DOHH2 (cell line): Measurements from ENCODE around the gene MAB21L3.

Experiments
- H3F3A ChIP-seq: fragments of 200-600 bp; sonication (generic), shearing (Covaris generic); 2 replicates; pipeline ENCODE4 v1.6.0; 2016; ENCODE audit warnings: antibody characterized with exemption, mild to moderate bottlenecking; ENCODE audit not compliant: control insufficient read depth, insufficient read depth
- H3K27ac ChIP-seq: fragments of 200-600 bp; sonication (generic); 2 replicates; pipeline ENCODE4 v1.5.1; 2014; ENCODE audit warnings: low read depth, mild to moderate bottlenecking, low read length, moderate library complexity
- H3K27me3 ChIP-seq: fragments of 200-600 bp; sonication (generic); 2 replicates; pipeline ENCODE4 v1.6.1; 2014; ENCODE audit warnings: mild to moderate bottlenecking, low read length, mixed read lengths; ENCODE audit not compliant: control insufficient read depth
- H3K36me3 ChIP-seq: fragments of 200-600 bp; sonication (generic); 2 replicates; pipeline ENCODE4 v1.6.1; 2014; ENCODE audit warnings: mild to moderate bottlenecking, low read length, moderate library complexity, mixed read lengths; ENCODE audit not compliant: control insufficient read depth
- H3K4me1 ChIP-seq: fragments of 200-600 bp; sonication (generic); 2 replicates; pipeline ENCODE4 v1.6.1; 2014; ENCODE audit warnings: mild to moderate bottlenecking, low read length, mixed read lengths; ENCODE audit not compliant: control insufficient read depth
- H3K4me2 ChIP-seq: fragments of 200-600 bp; sonication (generic); 2 replicates; pipeline ENCODE4 v1.6.0; 2014; ENCODE audit warnings: mild to moderate bottlenecking, low read length, moderate library complexity
- H3K4me3 ChIP-seq: fragments of 200-600 bp; sonication (generic); 2 replicates; pipeline ENCODE4 v1.5.1; 2014; ENCODE audit warnings: mild to moderate bottlenecking, low read length, mixed read lengths
- H3K79me2 ChIP-seq: fragments of 200-600 bp; sonication (generic); 2 replicates; pipeline ENCODE4 v1.6.1; 2014; ENCODE audit warnings: mild to moderate bottlenecking, low read length, mixed read lengths; ENCODE audit not compliant: control insufficient read depth
- H3K9me2 ChIP-seq: fragments of 200-600 bp; sonication (generic); replicated peaks from 2 replicates; pipeline ENCODE4 v1.6.1; 2014; ENCODE audit warnings: mild to moderate bottlenecking, low read length, mixed read lengths; ENCODE audit not compliant: control insufficient read depth
- H3K9me3 ChIP-seq: fragments of 200-600 bp; sonication (generic); 2 replicates; pipeline ENCODE4 v1.6.1; 2014; ENCODE audit warnings: antibody characterized with exemption, low read length, mixed read lengths; ENCODE audit not compliant: control insufficient read depth, insufficient read depth
- H4K20me1 ChIP-seq: fragments of 200-600 bp; sonication (generic); 2 replicates; pipeline ENCODE4 v1.6.0; 2014; ENCODE audit warnings: low read depth, mild to moderate bottlenecking, antibody characterized with exemption, low read length, moderate library complexity; ENCODE audit not compliant: control insufficient read depth, insufficient read depth
- EZH2phosphoT487 ChIP-seq: fragments of 200-600 bp; sonication (generic); IDR thresholded peaks from 2 replicates; pipeline ENCODE4 v1.6.1; 2017; ENCODE audit warnings: borderline replicate concordance, mild to moderate bottlenecking, antibody characterized with exemption, low read length, moderate library complexity, mixed read lengths
- TF ChIP-seq, protein P1 (sequence below): fragments of 200-600 bp; sonication (generic); IDR thresholded peaks from one replicate; pipeline ENCODE4 v1.5.1; 2014; ENCODE audit warnings: antibody characterized with exemption, mild to moderate bottlenecking, low read depth, low read length; ENCODE audit not compliant: poor library complexity, severe bottlenecking

MAB21L3 gene

DNA sequence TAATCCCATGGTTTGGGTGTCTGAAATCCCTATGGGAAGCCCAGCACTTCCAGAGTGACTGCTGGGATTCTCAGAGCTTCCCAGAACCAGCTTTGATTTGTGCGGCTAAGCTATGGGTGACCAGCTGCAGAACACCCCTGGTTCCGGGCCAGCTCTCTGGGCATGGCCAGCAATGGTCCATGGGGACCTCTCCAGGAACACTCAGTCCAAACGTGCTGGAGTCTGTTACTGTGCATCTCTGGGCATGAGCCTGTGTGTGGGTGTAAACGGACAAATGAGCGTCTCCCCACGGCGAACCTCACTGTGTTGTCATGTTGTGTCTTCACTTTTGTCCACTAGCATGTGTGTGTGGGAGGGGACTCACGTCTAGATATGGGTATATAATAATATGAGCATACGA, 54.4 kb downstream of the MAB21L3 start:
- Histone ChIP-seq H3K27ac (no peak overlapping the region), H3K27me3 (no peaks in the 10 kb centered on the region), H3K4me1 (peaks cover 18% of the 10 kb centered on the region), H3K4me3 (no peak overlapping the region), H3K36me3 (no peaks in the 10 kb centered on the region), H4K20me1 (no peaks in the 10 kb centered on the region), H3K79me2 (no peaks in the 10 kb centered on the region), H3K9me2 (no peaks in the 10 kb centered on the region), H3K4me2 (no peak overlapping the region), H3F3A (no peaks in the 10 kb centered on the region), H3K9me3 (no peaks in the 10 kb centered on the region)
- TF ChIP-seq EZH2phosphoT487: no peak
- TF ChIP-seq, protein P1, sequence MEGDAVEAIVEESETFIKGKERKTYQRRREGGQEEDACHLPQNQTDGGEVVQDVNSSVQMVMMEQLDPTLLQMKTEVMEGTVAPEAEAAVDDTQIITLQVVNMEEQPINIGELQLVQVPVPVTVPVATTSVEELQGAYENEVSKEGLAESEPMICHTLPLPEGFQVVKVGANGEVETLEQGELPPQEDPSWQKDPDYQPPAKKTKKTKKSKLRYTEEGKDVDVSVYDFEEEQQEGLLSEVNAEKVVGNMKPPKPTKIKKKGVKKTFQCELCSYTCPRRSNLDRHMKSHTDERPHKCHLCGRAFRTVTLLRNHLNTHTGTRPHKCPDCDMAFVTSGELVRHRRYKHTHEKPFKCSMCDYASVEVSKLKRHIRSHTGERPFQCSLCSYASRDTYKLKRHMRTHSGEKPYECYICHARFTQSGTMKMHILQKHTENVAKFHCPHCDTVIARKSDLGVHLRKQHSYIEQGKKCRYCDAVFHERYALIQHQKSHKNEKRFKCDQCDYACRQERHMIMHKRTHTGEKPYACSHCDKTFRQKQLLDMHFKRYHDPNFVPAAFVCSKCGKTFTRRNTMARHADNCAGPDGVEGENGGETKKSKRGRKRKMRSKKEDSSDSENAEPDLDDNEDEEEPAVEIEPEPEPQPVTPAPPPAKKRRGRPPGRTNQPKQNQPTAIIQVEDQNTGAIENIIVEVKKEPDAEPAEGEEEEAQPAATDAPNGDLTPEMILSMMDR: no peak

DNA sequence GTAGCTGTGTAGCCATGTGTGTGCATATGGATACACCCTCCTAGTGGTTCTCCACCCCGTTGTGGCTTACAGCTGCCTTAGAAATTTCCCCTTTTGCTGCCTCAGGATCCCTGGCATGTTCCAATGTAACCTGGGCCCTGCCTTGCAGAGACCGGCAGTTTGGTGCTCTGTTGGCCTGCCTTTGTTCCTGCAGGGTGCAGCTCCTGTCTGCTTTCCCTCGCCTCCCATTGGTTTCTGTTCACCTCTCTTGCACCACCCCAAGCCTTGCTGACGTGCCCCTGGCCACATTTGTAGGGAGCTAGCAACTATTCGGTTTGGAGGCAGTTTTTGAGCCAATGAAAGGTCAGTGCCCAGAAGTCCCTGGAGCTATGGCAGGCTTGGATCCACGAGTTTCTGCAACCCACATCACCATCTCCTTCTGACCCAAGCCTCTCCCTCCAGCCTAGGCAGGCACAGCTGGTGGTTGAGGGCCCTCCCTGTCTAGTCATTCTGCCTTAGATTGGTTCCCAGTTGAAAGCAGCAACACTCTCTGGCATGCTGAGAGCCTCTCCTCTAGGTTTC, 54.9 kb downstream of the MAB21L3 start:
- TF ChIP-seq, protein P1: no peak
- TF ChIP-seq EZH2phosphoT487: no peak
- H3K9me2 ChIP-seq: no peaks in the 10 kb centered on the region

DNA sequence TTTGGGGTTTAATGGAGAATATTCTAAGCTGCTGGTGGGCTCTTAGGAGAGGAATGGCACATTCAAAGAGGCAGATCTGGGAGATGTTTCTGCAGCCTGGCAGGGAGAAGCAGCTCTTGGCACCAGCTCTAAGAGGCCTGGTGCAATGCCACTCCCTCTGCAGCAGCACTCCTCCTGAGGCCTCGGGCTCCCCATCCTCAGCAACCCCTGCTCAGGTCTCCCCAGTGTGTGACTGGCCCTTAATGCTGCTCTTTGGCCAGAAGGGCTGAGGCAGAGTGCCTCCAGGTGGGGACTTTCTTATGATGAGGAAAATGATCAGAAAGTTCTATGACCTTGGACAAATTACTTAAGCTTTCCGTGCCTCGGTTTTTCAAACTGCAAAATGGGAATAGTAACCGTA, 55.5 kb downstream of the MAB21L3 start:
- Histone ChIP-seq H3K4me1 (peaks cover 18% of the 10 kb centered on the region), H3F3A (no peaks in the 10 kb centered on the region), H3K4me3 (no peak overlapping the region), H3K27ac (no peak overlapping the region), H3K4me2 (no peak overlapping the region), H3K27me3 (no peaks in the 10 kb centered on the region), H3K9me3 (no peaks in the 10 kb centered on the region), H3K36me3 (no peaks in the 10 kb centered on the region), H4K20me1 (no peaks in the 10 kb centered on the region), H3K79me2 (no peaks in the 10 kb centered on the region), H3K9me2 (no peaks in the 10 kb centered on the region)
- TF ChIP-seq, protein P1: no peak
- no peak for TF ChIP-seq EZH2phosphoT487

More for the DNA sequence above, 54.9 kb downstream of the MAB21L3 start:
- Histone ChIP-seq H3K4me3 (no peak overlapping the region), H3K4me1 (peaks cover 18% of the 10 kb centered on the region), H3F3A (no peaks in the 10 kb centered on the region), H3K4me2 (no peak overlapping the region), H3K27me3 (no peaks in the 10 kb centered on the region), H4K20me1 (no peaks in the 10 kb centered on the region), H3K9me3 (no peaks in the 10 kb centered on the region), H3K36me3 (no peaks in the 10 kb centered on the region), H3K27ac (no peak overlapping the region), H3K79me2 (no peaks in the 10 kb centered on the region)
